Measurements from ENCODE around the gene CC2D2A.

DNA sequence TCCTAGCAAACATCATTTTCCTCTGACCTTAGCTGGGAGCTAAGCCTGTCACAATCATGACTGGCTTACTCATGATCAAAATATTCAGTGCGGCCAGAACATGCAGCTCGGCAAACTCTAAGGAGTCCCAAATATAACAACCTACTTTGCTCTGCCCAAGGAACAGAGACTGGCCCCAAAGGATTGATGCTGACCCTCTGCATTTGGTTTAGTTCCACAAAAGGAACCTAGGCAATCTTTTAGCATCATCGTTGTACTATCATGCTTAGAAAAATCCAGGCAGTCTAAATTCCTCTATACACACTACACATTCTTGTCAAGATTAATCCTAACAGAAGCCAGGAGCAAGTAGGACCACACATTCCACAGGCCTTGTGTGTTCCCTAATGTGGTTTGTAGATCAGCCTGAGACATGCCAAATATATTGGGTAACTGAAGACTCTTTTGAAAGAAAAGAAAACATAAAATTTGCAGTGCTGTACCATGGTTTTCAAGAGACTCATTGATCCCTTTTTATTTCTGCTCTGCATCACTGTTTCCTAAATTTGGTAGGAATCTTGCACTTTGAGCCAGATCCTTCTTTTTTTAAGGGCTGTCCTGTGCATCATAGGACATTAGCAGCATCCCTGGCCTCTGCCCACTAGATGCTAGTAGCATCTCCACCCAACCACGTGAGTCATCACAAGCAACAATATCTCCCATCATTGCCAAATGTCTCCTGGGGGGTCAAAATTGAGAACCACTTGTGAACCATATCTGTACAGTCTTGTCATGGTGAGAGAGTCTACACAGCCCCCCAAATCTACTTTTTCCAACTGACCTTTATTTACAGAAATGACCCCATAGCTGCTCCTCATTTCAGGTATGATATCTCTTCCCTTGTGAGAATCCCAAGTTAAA, 17.6 kb upstream of the CC2D2A start:
- TF ChIP-seq EZH2 (IDR thresholded peaks at IDR 0.05), result no peak
- no peak for TF ChIP-seq POLR2AphosphoS5 (IDR thresholded peaks at IDR 0.05; ENCODE audit: borderline replicate concordance, low read depth, low read length)
